ENCODE data around the gene IL1RAPL1.

Gene IL1RAPL1

DNA sequence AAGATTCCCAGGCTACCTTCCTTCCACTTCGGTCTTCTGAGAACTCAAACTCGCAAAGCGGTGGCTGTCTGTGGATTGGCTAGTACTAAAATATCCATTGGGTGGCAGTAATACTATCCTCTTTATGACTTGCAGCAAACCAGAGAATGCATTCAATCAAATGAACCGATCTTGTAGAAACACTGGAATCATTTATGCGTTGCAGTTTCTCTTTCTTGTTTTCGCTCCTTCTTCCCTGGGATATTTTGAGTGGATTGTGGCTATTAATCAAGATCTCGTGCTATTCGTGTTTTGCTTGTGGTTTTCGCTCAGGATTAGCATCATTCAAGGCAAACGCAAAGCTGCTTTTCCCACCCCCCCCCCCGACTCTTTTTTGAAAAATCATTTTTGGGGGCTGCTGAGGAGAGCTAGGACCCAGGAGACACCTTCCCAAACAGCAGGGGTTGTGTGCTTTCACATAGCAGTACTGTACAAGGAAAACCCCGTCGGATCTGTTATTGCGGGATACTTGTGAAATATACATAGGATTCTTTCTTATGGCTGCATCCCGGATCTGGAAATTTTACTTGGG lies at the start of gene IL1RAPL1:
TSS of gene IL1RAPL1 (plus strand) at position 466 of the 571 bp plus-strand sequence.
- peak; percentile 5 for DNase-seq

GRCh38 chrX:28542791-28543190 lies 44.5 kb upstream of the IL1RAPL1 start:
- no peak for DNase-seq

GRCh38 chrX:28549838-28550237 lies 37.4 kb upstream of the IL1RAPL1 start:
- DNase-seq: no peak

- DNase-seq: no peak
Measured at GRCh38 chrX:28550331-28550872, 36.8 kb upstream of the IL1RAPL1 start.

- DNase-seq: no peak
Measured at GRCh38 chrX:28552322-28552721, 34.9 kb upstream of the IL1RAPL1 start.

DNA sequence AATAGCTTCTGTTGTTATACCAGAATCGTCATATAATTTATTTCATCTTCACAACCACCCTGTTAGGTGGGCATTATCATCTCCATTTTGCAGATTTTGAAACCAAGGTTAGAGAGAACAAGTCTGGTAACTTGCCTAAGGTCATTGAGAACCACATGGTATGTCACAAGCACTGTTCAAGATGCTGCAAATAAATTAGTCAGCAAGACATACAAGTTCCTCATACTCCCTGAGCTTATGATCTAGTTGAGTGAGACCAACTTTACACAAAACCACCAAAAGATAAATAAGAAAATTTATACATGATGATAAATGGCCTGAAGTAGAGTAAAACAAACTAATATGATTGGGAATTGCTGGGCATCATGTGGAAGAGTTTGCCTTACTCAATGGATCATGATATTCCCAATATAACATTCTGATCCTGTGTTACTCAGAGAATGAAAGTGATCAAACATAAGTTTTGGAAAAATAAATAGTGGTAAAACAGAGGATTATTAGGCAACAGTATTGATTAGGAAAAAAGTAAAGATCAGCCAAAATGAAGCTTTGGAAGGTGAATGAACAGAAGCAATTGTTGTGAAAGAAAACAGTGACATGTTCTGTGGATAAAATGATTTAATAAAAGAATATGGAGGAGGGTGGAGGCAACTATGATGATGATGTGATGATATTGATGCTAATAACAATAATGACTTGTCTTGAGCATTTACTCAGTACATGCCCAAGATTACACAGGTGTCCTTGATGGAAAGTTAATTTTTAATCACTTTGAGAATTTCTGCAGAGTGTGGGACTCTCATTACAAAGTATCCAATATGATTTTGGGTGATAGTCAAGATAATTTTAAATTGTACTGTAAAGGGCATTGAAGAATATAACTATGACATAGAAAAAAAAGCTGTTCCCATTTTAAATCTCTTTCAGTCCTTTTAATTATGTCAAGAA lies 34.1 kb upstream of the IL1RAPL1 start:
- no peak for DNase-seq

DNA sequence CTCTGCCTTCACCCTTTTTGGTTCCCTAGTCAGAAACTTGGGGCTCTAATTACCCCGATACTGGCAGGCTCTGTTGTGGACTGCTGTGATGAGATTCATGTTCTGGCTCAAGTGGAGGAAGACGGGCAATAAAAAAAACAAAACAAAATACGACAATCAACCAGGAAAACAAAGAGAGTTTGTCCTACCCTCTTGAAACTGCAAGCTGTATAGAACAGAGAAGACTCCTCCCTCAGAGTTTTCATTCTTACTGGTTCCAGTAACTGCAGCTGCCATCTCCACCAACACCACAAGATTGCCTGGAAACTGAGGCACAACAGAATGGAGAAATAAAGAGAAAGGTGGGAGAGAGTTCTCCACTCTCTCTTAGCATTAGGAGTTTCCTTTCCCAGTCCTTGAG lies 11.1 kb upstream of the IL1RAPL1 start:
- DNase-seq: no peak

GRCh38 chrX:28581522-28581921 lies 5.7 kb upstream of the IL1RAPL1 start:
- no peak for DNase-seq

DNA sequence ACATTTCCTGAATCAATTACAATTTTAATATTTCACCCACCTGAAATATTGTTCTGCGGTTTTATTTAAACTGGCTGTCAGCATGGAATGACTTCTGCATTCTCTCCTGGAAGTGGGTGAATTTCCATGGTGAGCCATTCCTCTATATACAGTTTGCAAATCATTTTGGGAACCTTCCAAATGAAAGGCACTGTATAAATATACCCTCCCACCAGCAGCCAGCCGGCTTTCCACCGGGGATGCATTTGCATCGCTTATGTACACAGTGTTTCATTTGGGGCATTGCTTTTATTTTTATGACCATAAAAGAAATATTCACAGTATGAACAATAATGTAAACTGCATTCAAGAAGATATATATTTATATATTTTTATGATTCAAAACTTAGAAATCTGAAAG lies 4.7 kb upstream of the IL1RAPL1 start:
- no peak for DNase-seq

DNA sequence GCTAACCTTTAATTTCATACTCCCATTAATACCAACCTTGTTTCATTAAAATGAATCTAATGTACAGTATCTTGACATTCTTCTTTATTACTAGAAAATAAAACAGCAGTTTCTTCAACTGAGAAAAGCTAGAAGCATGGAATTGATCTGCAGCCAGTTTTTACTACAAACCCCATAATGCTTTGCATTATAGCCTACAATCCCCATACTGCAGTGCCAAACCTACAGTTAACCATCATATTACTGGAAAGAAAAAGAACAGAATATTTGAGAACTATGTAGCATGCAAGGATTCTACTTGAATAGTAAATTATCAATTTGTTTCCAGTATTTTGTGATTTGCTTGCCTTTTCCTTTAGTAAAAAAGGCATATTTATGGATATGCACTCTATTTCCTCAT lies 3.2 kb upstream of the IL1RAPL1 start:
- no peak for DNase-seq

DNA sequence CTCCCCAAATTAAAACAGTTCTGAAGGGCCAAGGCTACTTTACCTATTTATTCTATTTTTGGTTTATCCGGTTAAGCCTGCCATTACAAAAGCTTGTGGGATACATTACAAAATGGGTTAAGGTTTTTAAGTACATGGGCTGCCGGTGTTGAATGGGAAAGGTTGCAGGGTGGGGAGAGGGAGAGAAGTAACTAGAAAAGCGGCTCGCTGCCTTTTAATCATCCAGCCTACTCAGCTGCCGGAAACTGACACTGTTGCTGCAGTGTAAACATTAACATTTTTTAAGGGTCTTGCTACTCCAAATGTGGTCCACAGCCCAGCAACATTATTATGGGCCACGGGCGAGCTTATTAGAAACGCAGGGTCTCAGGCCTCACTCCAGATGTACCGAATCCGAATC lies 1.5 kb upstream of the IL1RAPL1 start:
- no peak for DNase-seq

DNA sequence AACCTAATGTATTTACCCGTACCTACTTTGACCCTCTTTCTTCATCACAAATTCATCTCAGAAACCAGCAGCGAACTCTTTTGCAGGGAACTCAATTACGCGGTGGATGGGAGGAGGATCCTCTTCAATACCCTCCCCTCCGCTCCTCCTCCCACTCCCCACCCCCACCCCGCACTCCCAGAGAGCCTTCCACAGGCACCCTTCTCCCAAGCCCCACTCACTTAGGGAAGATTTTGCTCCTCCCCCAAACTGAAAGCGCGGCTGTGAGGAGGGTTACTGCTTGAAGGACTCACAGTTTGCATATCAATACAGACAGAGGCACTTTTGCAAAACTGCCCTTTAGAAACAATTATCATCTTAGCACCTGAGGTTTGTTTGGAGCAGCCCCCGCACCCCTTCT lies 960 bp upstream of the IL1RAPL1 start:
- no peak for DNase-seq

- DNase-seq: no peak
Measured at GRCh38 chrX:28589046-28589445, 1.8 kb downstream of the IL1RAPL1 start.

DNA sequence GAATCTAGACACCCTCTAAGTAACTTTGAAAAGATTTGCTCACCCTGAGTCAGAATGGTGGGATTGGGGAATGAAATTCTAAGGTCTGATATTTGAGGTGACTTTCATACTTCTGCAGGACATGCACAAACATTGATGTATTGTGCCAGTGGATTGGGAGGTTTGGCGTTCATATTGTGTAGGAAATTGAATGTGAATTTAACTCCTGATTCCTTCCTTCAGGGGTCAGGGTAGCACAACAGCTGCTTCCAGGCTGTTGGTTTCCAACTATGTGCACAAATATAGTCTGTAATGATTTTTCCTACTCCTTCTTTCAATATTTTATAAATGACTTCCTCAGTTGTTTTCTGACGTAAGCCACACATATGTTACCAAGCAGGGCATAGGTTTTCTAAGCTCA lies 3.1 kb downstream of the IL1RAPL1 start:
- no peak for DNase-seq

DNA sequence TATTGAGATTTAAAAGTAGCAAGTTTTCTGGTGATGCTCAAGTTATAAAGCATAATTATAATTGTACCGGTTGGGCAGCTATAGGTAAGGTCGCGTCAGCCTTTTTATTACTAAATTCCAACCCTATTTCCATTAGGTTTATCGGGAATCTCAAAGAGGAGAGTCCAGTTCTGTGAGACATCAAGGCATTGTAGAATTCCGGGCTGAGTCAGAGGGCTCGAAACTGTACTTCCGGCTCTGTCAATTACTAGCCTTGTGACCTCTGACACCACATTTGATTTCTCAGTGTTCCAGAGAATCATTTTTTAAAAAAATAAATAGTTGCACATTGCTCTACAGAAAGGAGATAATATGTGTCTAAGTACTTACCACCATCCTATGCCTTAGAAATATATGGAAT lies 4.3 kb downstream of the IL1RAPL1 start:
- no peak for DNase-seq

GRCh38 chrX:28595346-28595745 lies 8.1 kb downstream of the IL1RAPL1 start:
- no peak for DNase-seq

DNA sequence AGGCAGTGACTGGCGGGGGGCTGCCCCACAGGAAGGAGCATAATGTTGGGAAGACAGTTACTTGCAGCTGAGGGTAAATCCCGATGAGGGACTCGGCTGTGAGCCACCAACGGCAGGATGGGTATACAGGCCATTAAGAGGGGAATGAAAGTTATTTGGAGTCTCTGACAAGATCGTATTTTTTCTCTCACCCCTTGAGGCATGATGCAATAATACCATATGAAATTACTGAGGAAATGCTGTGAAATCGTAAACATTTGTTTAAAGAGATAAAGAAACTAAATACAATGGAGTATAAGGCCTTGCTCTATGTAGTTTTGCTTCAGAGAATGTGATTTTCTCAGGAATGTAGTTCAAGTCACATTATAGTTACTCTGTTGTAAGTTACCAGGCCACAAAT lies 12.7 kb downstream of the IL1RAPL1 start:
- DNase-seq: no peak

- DNase-seq: no peak
Measured at GRCh38 chrX:28609003-28609402, 21.8 kb downstream of the IL1RAPL1 start.

DNA sequence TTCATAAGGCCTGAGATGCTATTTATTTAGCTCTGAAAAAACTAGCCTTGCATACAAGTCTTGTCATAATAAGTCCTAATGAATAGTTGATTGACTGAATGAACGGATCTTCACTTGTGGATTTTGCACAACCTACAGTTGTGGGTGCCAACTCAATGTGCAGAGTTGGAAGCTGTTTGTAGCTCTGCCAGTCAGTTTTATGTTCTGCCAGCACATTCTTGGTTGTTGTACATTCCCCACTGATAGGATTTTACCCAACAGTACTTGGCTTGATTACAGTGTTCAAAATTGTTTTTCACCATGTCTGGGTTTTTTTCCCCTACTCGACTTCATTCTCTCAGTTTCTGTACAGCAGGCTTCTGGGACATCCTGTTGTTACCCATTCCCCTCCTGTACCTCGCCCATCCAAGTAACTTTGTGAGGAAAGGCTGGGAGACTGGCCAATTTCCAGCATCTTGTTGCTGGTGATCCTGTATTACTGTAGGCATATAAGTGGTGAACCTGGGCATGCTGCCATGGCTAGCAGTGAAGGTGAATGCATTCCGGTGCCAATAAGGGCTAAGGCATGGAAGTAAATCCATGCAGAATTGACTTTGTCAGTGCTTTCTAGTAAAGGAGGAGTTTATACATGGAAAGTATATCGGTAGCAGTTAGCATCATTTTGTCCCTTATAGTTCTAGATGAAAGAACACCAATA lies 22.8 kb downstream of the IL1RAPL1 start:
- no peak for DNase-seq

DNA sequence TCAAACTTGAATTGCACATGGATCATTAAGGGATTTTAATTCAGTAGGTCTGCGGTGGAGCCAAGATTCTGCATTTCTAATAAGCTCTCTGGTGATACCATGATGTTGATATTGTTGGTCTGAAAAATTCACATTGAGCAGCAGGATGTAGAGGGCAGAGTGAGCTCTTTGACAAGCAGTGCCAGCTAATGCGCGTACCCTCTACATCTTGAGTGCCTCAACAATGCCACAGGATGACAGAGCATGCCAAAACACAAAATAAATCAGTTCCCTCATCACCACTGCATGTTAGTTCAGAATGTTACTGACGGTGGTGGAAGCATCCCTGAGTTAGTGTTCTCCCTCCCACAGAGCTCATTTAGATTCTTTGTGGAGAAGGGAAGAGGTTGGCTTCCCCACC lies 23.5 kb downstream of the IL1RAPL1 start:
- DNase-seq: no peak

GRCh38 chrX:28613558-28613957 lies 26.3 kb downstream of the IL1RAPL1 start:
- DNase-seq: no peak

DNA sequence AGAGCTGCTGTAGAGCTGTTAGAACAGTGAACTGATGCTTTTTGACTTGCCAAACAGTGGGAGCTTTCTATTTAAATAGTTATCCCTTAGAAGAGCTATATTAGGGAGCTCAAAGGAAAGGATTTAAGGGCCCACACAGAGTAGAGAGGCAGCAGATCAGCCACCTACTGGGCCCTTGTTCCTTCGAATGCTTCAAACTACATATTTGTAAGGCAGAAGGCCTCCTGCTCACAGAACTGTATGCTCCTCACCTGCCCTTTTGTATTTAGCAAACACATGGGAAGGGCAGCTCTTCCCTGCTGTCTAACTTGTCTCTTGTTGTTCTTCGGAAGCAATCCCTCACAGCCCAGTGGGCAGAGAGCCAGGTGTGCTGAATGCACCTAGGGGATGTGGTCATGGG lies 38.0 kb downstream of the IL1RAPL1 start:
- no peak for DNase-seq

- no peak for DNase-seq
Measured at GRCh38 chrX:28626515-28626914, 39.3 kb downstream of the IL1RAPL1 start.

DNA sequence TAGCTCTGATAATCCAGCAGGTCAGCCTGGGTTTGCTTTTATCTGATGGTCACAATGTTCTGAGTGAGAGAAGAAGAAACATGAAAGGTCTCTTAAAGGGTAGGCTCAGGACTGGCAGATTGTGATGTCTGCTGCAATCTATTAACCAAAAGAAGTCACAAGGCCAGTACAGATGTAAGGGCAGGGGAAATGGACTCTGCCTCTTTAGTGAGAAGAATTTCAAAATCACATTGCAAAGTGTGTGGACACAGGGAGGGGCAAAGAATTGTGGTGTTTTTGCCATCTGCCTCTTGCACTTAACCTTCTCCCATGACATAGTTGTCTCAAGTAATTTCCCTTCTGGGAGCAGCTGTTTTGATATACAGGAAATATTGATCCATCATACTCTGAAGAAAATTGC lies 40.9 kb downstream of the IL1RAPL1 start:
- no peak for DNase-seq

Data from kidney glomerular epithelial cell (primary cell).